ENCODE data around the gene OTUD1. TPM values are rescaled to one million over a fixed set of nuclear protein-coding genes. Genes with fewer than 3 reads are reported as not detected.
A peak's percentile ranks its signal among the peaks of the same experiment; 100 is the strongest.

Gene OTUD1
- total and polyA plus RNA-seq, 2 experiments from 2014 or later, result 31.7 to 38.5 TPM

GRCh38 chr10:23437963-23438546 is 820 bp upstream of the OTUD1 start:
- H3K4me3 ChIP-seq, result peak overlapping the region; percentile 22
- DNase-seq (ENCODE audit: low spot score), result no peak
- no peaks in the 10 kb centered on the region for H3K36me3 ChIP-seq (replicated peaks; ENCODE audit: insufficient read depth, low read depth)
- no peaks in the 10 kb centered on the region for H3K27me3 ChIP-seq
- TF ChIP-seq EZH2phosphoT487 (IDR thresholded peaks at IDR 0.05; ENCODE audit: low read depth, severe bottlenecking, unreplicated experiment) (no peak), EZH2 (IDR thresholded peaks at IDR 0.05; ENCODE audit: borderline replicate concordance) (no peak), CTCF (IDR thresholded peaks at IDR 0.05; ENCODE audit: poor library complexity) (no peak)
- H3K79me2 ChIP-seq, result peaks cover 32% of the 10 kb centered on the region
- H2AFZ ChIP-seq, result peak overlapping the region; percentile 48
- peak overlapping the region; percentile 75 for H3K27ac ChIP-seq
- no peaks in the 10 kb centered on the region for H3K9me3 ChIP-seq (ENCODE audit: low read depth)
- 97% methylated on average over 20 of the region's 20 CpGs for WGBS (ENCODE audit: low lambda C conversion rate, missing lambda C conversion rate)
- H3K4me1 ChIP-seq (ENCODE audit: insufficient read depth), result peaks cover 22% of the 10 kb centered on the region
- peaks cover 30% of the 10 kb centered on the region for H4K20me1 ChIP-seq (ENCODE audit: insufficient read depth, poor library complexity, severe bottlenecking)
- H3K4me2 ChIP-seq, result peak overlapping the region; percentile 72
- no peaks in the 10 kb centered on the region for H3K9me2 ChIP-seq (replicated peaks; ENCODE audit: insufficient read depth)

DNA sequence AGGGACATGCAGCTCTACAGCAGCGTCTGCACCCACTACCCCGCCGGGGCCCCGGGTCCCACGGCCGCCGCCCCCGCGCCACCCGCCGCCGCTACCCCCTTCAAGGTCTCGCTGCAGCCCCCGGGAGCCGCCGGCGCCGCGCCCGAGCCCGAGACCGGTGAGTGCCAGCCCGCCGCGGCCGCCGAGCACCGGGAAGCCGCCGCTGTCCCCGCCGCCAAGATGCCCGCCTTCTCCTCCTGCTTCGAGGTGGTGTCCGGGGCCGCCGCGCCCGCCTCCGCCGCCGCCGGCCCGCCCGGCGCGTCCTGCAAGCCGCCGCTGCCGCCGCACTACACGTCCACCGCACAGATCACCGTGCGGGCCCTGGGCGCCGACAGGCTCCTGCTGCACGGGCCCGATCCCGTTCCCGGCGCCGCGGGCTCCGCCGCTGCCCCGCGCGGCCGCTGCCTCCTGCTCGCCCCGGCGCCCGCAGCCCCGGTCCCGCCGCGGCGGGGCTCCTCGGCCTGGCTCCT is 631 bp downstream of the OTUD1 start:
- Histone ChIP-seq H4K20me1 (ENCODE audit: insufficient read depth, poor library complexity, severe bottlenecking) (peaks cover 30% of the 10 kb centered on the region), H3K79me2 (peaks cover 44% of the 10 kb centered on the region), H3K9me2 (replicated peaks; ENCODE audit: insufficient read depth) (no peaks in the 10 kb centered on the region), H3K4me1 (ENCODE audit: insufficient read depth) (peaks cover 22% of the 10 kb centered on the region), H3K4me3 (peak overlapping the region; percentile 93), H3K9me3 (ENCODE audit: low read depth) (no peaks in the 10 kb centered on the region), H3K27me3 (no peaks in the 10 kb centered on the region), H2AFZ (peak overlapping the region; percentile 83), H3K36me3 (replicated peaks; ENCODE audit: insufficient read depth, low read depth) (no peaks in the 10 kb centered on the region), H3K4me2 (peak overlapping the region; percentile 95), H3K27ac (peak overlapping the region; percentile 96)
- 0% methylated on average over 21 of the region's 80 CpGs for WGBS (ENCODE audit: low lambda C conversion rate, missing lambda C conversion rate)
- DNase-seq (ENCODE audit: low spot score), result no peak
- no peak for TF ChIP-seq EZH2phosphoT487 (IDR thresholded peaks at IDR 0.05; ENCODE audit: low read depth, severe bottlenecking, unreplicated experiment)
- no peak for TF ChIP-seq EZH2 (IDR thresholded peaks at IDR 0.05; ENCODE audit: borderline replicate concordance)
- no peak for TF ChIP-seq CTCF (IDR thresholded peaks at IDR 0.05; ENCODE audit: poor library complexity)

- Histone ChIP-seq H3K27ac (peak overlapping the region; percentile 96), H3K9me2 (replicated peaks; ENCODE audit: insufficient read depth) (no peaks in the 10 kb centered on the region), H3K4me1 (ENCODE audit: insufficient read depth) (peaks cover 22% of the 10 kb centered on the region), H3K27me3 (no peaks in the 10 kb centered on the region), H3K36me3 (replicated peaks; ENCODE audit: insufficient read depth, low read depth) (no peaks in the 10 kb centered on the region), H4K20me1 (ENCODE audit: insufficient read depth, poor library complexity, severe bottlenecking) (peaks cover 30% of the 10 kb centered on the region), H3K4me3 (peak overlapping the region; percentile 93), H2AFZ (peak overlapping the region; percentile 47), H3K9me3 (ENCODE audit: low read depth) (no peaks in the 10 kb centered on the region), H3K4me2 (peak overlapping the region; percentile 95), H3K79me2 (peaks cover 44% of the 10 kb centered on the region)
- WGBS (ENCODE audit: low lambda C conversion rate, missing lambda C conversion rate), result 11% methylated on average over 45 of the region's 73 CpGs
- peak; percentile 58 for DNase-seq (ENCODE audit: low spot score)
- TF ChIP-seq CTCF (IDR thresholded peaks at IDR 0.05; ENCODE audit: poor library complexity) (no peak), EZH2 (IDR thresholded peaks at IDR 0.05; ENCODE audit: borderline replicate concordance) (no peak), EZH2phosphoT487 (IDR thresholded peaks at IDR 0.05; ENCODE audit: low read depth, severe bottlenecking, unreplicated experiment) (no peak)
Observed at GRCh38 chr10:23439961-23440889, 1.4 kb downstream of the OTUD1 start.

All from hepatocyte (in vitro differentiated cells).